Esophagus squamous epithelium (tissue), 4 donors: Measurements from ENCODE around the gene ARHGAP42.

ENCODE experiments used
- CTCF ChIP-seq, 6 experiments: fragments of 450-650 bp in 4 of 6; fragments of 200-600 bp in 2 of 6; sonication (generic) in 2 of 6; IDR thresholded peaks; one replicate each; pipeline ENCODE4 v1.5.1; 2016 to 2019; ENCODE audit warnings: antibody characterized with exemption in 6 of 6, mild to moderate bottlenecking in 4 of 6, moderate library complexity in 4 of 6
- POLR2A ChIP-seq, 4 donors: fragments of 450-650 bp; IDR thresholded peaks; one replicate each; pipeline ENCODE4 v1.6.1; 2017; ENCODE audit warnings: antibody characterized with exemption in 4 of 4, mild to moderate bottlenecking in 4 of 4, moderate library complexity in 3 of 4

- no peak for TF ChIP-seq CTCF (IDR thresholded peaks at IDR 0.05)
- no peak for TF ChIP-seq POLR2A (IDR thresholded peaks at IDR 0.05)
Measured at GRCh38 chr11:100869328-100869727, 182.2 kb downstream of the ARHGAP42 start.
